Measurements from ENCODE around the gene PPP1R2. TPM values are rescaled to one million over a fixed set of nuclear protein-coding genes. Genes with fewer than 3 reads are reported as not detected.
"Not testable (repeated sequence)": the region's sequence is repeated elsewhere in the genome, so short reads cannot be mapped to it uniquely, and the experiment has no call there.

PPP1R2 gene
- 10 to 100 TPM; 42.6 to 60.0 (median 46.2) TPM for total RNA-seq
- long read RNA-seq, donor 1, transcript PPP1R2-206 (6 exons, 3,450 nt), result major isoform, 155 of 176 reads
- long read RNA-seq, donor 1, transcript PPP1R2-203 (5 exons, 839 nt), result minor isoform, 8 of 176 reads
- long read RNA-seq, donor 1, partial matches to known transcripts, result 4 of 176 reads
- long read RNA-seq, donor 1, other reads (novel, unspliced or antisense), result 5 of 176 reads
- long read RNA-seq, donor 2, transcript PPP1R2-206 (6 exons, 3,450 nt), result major isoform, 46 of 61 reads
- long read RNA-seq, donor 2, partial matches to known transcripts, result 7 of 61 reads
- long read RNA-seq, donor 2, other reads (novel, unspliced or antisense), result 8 of 61 reads

GRCh38 chr3:195542698-195543499 is at the start of gene PPP1R2:
TSS of gene PPP1R2 (minus strand) at chr3:195543325. CDS start at chr3:195543025, 300 bp downstream.
- TF ChIP-seq, protein P1, sequence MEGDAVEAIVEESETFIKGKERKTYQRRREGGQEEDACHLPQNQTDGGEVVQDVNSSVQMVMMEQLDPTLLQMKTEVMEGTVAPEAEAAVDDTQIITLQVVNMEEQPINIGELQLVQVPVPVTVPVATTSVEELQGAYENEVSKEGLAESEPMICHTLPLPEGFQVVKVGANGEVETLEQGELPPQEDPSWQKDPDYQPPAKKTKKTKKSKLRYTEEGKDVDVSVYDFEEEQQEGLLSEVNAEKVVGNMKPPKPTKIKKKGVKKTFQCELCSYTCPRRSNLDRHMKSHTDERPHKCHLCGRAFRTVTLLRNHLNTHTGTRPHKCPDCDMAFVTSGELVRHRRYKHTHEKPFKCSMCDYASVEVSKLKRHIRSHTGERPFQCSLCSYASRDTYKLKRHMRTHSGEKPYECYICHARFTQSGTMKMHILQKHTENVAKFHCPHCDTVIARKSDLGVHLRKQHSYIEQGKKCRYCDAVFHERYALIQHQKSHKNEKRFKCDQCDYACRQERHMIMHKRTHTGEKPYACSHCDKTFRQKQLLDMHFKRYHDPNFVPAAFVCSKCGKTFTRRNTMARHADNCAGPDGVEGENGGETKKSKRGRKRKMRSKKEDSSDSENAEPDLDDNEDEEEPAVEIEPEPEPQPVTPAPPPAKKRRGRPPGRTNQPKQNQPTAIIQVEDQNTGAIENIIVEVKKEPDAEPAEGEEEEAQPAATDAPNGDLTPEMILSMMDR (IDR thresholded peaks at IDR 0.05), result no peak
- no peaks in the 10 kb centered on the region for H3K9me3 ChIP-seq
- ATAC-seq (peak; percentile 97), DNase-seq (peak; percentile 94 to 95 (median 95))
- peaks cover 8% of the 10 kb centered on the region for H3K4me1 ChIP-seq (ENCODE audit: low read depth)
- intact Hi-C loops (cut with DNase I, micrococcal nuclease), result no loop called here
- H3K36me3 ChIP-seq (ENCODE audit: low read depth), result no peaks in the 10 kb centered on the region
- peak within 1 kb of the TSS; percentile 95 for H3K4me3 ChIP-seq

DNA sequence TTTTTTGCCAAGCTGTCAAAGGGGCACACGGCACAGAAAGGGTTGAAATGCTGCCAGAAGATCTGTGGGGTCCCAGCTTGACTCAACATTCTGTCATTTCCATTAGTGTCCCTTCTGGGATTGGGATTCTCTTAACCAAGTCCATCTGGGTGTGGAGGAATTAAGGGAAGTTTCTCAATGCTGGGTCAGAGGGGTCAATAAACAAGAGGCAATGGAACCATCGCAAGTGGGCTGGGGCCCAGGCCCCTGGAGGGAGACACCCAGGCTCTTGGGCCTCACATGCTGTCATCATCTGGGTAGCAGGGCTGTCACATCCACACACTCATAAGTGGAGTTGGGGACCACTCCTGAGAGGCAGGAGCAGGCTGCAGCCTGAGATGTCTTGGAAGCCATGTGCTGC is 48.7 kb upstream of the PPP1R2 start:
- DNase-seq (no peak), ATAC-seq (no peak)
- Histone ChIP-seq H3K36me3 (ENCODE audit: low read depth) (no peaks in the 10 kb centered on the region), H3K4me3 (no peak overlapping the region), H3K9me3 (no peaks in the 10 kb centered on the region), H3K4me1 (ENCODE audit: low read depth) (no peaks in the 10 kb centered on the region)
- TF ChIP-seq, protein P1 (IDR thresholded peaks at IDR 0.05), result no peak
- intact Hi-C loops (cut with DNase I, micrococcal nuclease), result no loop called here

DNA sequence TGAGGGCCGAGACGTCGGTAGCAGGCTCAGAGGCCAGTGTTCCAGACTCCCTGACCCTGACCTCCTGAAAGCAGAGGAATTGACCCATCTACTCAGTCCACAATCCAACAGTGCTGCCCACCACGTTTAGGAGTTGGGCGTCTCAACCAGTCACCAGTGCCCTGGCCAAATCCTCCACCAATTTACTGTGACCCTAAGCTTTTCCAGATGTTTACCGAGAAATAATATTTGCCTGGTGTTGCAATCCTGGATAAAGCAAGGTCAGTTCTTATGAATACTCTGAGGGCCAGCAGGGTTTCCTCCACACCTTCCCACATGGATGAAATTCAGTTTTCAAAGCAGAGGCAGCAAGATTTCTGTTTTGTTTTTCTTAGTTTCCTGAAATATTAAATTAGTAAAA is 48.1 kb upstream of the PPP1R2 start:
- Histone ChIP-seq H3K4me3 (no peak overlapping the region), H3K36me3 (ENCODE audit: low read depth) (no peaks in the 10 kb centered on the region), H3K9me3 (no peaks in the 10 kb centered on the region), H3K4me1 (ENCODE audit: low read depth) (no peaks in the 10 kb centered on the region)
- TF ChIP-seq, protein P1 (IDR thresholded peaks at IDR 0.05), result no peak
- ATAC-seq (no peak), DNase-seq (no peak)
- intact Hi-C loops (cut with DNase I, micrococcal nuclease), result no loop called here

- H3K36me3 ChIP-seq (ENCODE audit: low read depth); intact Hi-C loops (cut with DNase I, micrococcal nuclease); ATAC-seq; DNase-seq; H3K4me3 ChIP-seq; H3K9me3 ChIP-seq; H3K4me1 ChIP-seq (ENCODE audit: low read depth): not testable (repeated sequence)
Measured at GRCh38 chr3:195590381-195590780, 47.3 kb upstream of the PPP1R2 start.

GRCh38 chr3:195589796-195590195 is 46.7 kb upstream of the PPP1R2 start:
- H3K4me3 ChIP-seq; H3K4me1 ChIP-seq (ENCODE audit: low read depth); DNase-seq; H3K9me3 ChIP-seq; ATAC-seq; H3K36me3 ChIP-seq (ENCODE audit: low read depth); intact Hi-C loops (cut with DNase I, micrococcal nuclease): not testable (repeated sequence)

GRCh38 chr3:195587824-195588223 is 44.7 kb upstream of the PPP1R2 start:
- DNase-seq (no peak), ATAC-seq (no peak)
- H3K4me3 ChIP-seq, result no peak overlapping the region
- H3K4me1 ChIP-seq (ENCODE audit: low read depth), result no peaks in the 10 kb centered on the region
- H3K9me3 ChIP-seq, result no peaks in the 10 kb centered on the region
- TF ChIP-seq, protein P1 (IDR thresholded peaks at IDR 0.05), result no peak
- H3K36me3 ChIP-seq (ENCODE audit: low read depth), result no peaks in the 10 kb centered on the region
- intact Hi-C loops (cut with DNase I, micrococcal nuclease), result no loop called here

Measured in mucosa of descending colon (tissue), 3 donors.